Keratinocyte (primary cell): Measurements from ENCODE around the gene MIEF1.

Source experiments
- CTCF ChIP-seq, 3 experiments: IDR thresholded peaks in 1 of 3; conservative IDR thresholded peaks in 1 of 3; optimal IDR thresholded peaks in 1 of 3; 2 replicates in 2 of 3; 3 replicates in 1 of 3; pipeline versions ENCODE3 to v1.5.1; 2011; ENCODE audit warnings: low read length in 3 of 3, mild to moderate bottlenecking in 3 of 3, moderate library complexity in 2 of 3, control low read depth in 1 of 3, inconsistent platforms in 1 of 3; ENCODE audit not compliant: insufficient read depth in 2 of 3; ENCODE audit errors: extremely low read depth in 1 of 3
- EZH2 ChIP-seq: IDR thresholded peaks from one replicate; pipeline ENCODE4 v1.6.1; 2012; ENCODE audit warnings: inconsistent platforms, mild to moderate bottlenecking, low read length, moderate library complexity

- no peak for TF ChIP-seq CTCF (optimal IDR thresholded peaks at IDR 0.05 in 1 of 3, IDR thresholded peaks at IDR 0.05 in 1 of 3, conservative IDR thresholded peaks at IDR 0.05 in 1 of 3; ENCODE audit: extremely low read depth in 1 of 3, insufficient read depth in 2 of 3, low read length in 3 of 3)
- no peak for TF ChIP-seq EZH2
Measured at GRCh38 chr22:39553429-39553828, 51.3 kb downstream of the MIEF1 start.
